SIG-M5 (cell line): Measurements from ENCODE around the gene TRIM28.
"Not testable (repeated sequence)": the region's sequence is repeated elsewhere in the genome, so short reads cannot be mapped to it uniquely, and the experiment has no call there.

Experiments
- DNase-seq: peaks from one replicate; lab custom pipeline; 2025; lab: John Stamatoyannopoulos, UW

Gene TRIM28

GRCh38 chr19:58561373-58562121 lies 17.7 kb downstream of the TRIM28 start:
- DNase-seq, result no peak

- DNase-seq, result no peak
Observed at GRCh38 chr19:58562122-58563033, 18.5 kb downstream of the TRIM28 start.

- no peak for DNase-seq
Observed at GRCh38 chr19:58563034-58563573, 19.2 kb downstream of the TRIM28 start.

GRCh38 chr19:58563823-58564222 lies 20.0 kb downstream of the TRIM28 start:
- no peak for DNase-seq

- DNase-seq, result no peak
Observed at GRCh38 chr19:58566989-58567388, 23.1 kb downstream of the TRIM28 start.

GRCh38 chr19:58568453-58569130 lies 24.7 kb downstream of the TRIM28 start:
- no peak for DNase-seq

- DNase-seq, result no peak
Observed at GRCh38 chr19:58569191-58569942, 25.5 kb downstream of the TRIM28 start.

- no peak for DNase-seq
Observed at GRCh38 chr19:58569943-58570670, 26.2 kb downstream of the TRIM28 start.

GRCh38 chr19:58570770-58571574 lies 27.1 kb downstream of the TRIM28 start:
- DNase-seq, result no peak

- no peak for DNase-seq
Observed at GRCh38 chr19:58571575-58571947, 27.7 kb downstream of the TRIM28 start.

GRCh38 chr19:58572026-58572817 lies 28.4 kb downstream of the TRIM28 start:
- no peak for DNase-seq

GRCh38 chr19:58572818-58573657 lies 29.2 kb downstream of the TRIM28 start, which contains the start of gene MZF1:
TSS of gene MZF1 (minus strand) at chr19:58573335. CDS start at chr19:58571389, 1,946 bp downstream.
- no peak for DNase-seq

GRCh38 chr19:58573658-58574164 lies 29.8 kb downstream of the TRIM28 start:
- DNase-seq, result no peak

GRCh38 chr19:58575183-58576041 lies 31.5 kb downstream of the TRIM28 start:
- no peak for DNase-seq

- not testable (repeated sequence) for DNase-seq
Observed at GRCh38 chr19:58577581-58577980, 33.7 kb downstream of the TRIM28 start.

- no peak for DNase-seq
Observed at GRCh38 chr19:58578012-58578925, 34.4 kb downstream of the TRIM28 start.
